GM11168 (cell line): ENCODE results near the gene ERV3-1.
"Not testable (repeated sequence)": the region's sequence is repeated elsewhere in the genome, so short reads cannot be mapped to it uniquely, and the experiment has no call there.

Source experiments
- in situ Hi-C: fragments of 300-500 bp; cut with MboI; formaldehyde crosslinking; loops from one replicate; pipeline ENCODE4 v1.12.0; 2022; ENCODE audit warnings: low sequenced_read_pairs; ENCODE audit not compliant: unreplicated experiment

ERV3-1 gene

GRCh38 chr7:65001291-65001814 lies 5.1 kb downstream of the ERV3-1 start:
- in situ Hi-C loops: no loop called here

- in situ Hi-C loops: no loop called here
Observed at GRCh38 chr7:64999165-65000004, 7.1 kb downstream of the ERV3-1 start.

- in situ Hi-C loops: no loop called here
Observed at GRCh38 chr7:64998865-64999164, 7.7 kb downstream of the ERV3-1 start.

DNA sequence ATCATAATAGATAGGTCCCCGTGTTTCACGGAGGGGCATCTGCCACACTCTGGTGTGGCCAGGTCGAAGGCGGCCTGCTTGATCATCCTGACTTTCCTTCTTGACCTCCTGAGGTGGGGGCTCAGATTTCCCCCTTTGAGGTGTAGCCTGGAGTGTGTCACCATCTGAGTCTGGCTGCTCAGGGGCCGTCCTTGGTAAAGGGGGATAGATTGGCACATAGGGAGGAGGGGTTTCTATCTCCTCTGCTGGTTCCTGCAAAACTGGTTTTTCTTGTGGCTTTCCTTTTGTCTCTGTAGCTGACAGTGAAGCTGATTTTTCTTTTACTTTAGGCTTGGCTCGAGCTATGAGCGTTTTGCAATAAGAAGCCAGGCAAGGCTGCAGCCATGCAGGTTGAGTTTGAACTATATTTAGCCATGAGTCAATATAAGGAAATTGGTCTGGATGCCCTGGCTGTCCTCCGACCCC lies 8.5 kb downstream of the ERV3-1 start:
- in situ Hi-C loops: no loop called here

GRCh38 chr7:64997164-64997908 lies 9.2 kb downstream of the ERV3-1 start:
- in situ Hi-C loops: no loop called here

DNA sequence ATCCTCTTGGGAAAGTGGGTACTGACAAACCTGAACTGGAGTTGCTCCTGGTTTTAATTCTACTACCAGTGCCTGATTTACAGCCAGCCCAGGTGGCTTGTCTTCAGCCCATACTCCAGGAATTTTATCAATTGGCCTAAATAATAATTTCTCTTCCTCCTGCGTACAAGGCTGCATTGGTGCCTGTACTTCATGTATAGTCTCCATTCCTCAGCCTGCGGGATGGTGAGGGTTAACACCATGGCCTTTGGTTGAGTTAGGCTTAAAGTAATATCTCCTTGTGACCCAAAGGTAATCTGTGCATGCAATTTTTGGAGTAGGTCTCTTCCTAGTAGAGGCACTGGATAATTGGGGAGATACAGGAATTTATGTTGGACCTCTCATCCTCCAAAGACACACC lies 10.2 kb downstream of the ERV3-1 start:
- in situ Hi-C loops: no loop called here

DNA sequence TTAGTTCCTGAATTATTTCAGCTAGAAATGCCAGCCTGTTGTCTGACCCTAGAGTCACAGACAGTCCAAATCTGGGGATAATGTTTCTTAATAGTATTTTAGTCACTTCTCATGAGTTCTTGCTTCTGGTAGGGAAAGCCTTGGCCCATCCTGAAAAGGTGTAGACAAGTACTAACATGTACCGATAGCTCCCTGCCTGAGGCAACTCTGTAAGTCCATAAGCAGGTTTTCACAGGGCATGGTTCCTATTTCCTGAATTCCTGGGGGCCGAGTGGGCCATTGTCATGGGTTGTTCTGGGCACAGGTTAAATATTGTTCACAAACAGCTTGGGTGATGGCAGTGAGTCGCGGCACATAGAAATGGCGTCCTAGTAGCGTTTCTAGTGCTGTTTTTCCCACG lies 12.6 kb downstream of the ERV3-1 start:
- in situ Hi-C loops: no loop called here

- in situ Hi-C loops: no loop called here
Observed at GRCh38 chr7:64992971-64993370, 13.5 kb downstream of the ERV3-1 start.

DNA sequence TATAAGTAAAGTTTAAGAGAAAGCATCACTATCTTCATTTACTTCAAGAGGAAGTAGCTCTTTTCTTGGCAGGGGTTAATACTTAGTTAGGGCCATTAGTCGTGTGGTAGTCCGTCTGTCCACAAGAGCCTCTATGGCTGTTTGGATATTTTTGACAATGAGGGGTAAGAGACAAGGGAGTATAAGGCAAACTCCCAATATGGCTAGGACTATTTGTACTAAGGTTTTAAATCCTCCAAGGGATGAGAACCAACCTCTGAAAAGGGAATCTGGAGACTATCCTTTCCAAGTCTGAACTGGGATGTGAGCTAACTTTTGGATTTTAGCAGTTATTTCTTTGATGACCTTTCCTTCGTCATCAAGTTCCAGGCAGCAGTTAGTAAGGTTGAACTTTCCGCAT lies 15.6 kb downstream of the ERV3-1 start, which contains the start of gene ZNF117:
Gene ZNF117, minus strand, starts transcription at position 101 of the 400 bp plus-strand sequence.
- in situ Hi-C loops: no loop called here

DNA sequence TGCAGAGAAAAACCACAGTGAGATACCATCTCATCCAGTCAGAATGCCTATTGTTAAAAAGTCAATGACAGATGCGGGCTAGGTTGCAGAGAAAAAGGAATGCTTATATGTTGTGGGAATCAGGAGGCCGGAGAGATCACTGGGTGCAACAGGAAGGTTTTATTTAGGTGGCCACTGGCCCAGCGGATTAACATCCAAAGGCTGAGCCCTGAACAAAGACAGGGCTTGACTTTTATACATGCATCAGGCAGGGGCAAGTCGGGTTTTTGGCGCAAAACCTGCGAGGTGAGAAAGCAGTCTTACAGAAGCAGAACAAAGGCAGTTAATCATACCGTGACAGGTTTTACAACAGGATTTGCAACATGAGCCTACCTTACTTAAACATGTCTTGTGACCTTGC lies 16.3 kb downstream of the ERV3-1 start:
- in situ Hi-C loops: no loop called here

DNA sequence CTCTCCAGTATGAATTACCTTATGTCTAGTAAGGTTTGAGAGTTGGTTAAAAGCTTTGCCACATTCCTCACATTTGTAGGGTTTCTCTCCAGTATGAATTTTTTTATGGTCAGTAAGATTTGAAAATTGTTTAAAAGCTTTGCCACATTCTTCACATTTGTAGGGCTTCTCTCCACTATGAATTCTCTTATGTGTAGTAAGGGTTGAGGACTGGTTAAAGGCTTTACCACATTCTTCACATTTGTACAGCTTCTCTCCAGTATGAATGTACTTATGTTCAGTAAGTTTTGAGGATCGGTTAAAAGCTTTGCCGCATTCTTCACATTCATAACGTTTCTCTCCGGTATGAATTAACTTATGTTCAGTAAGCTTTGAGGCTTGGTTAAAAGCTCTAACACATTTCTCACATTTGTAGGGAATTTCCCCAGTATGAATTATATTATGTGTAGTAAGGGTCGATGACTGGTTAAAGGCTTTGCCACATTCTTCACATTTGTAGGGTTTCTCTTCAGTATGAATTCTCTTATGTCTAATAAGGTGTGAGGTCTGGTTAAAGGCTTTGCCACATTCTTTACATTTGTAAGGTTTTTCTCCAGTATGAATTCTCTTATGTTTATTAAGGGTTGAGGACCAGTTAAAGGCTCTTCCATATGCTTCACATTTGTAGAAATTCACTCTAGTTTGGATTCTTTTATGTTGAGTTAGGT lies 27.8 kb downstream of the ERV3-1 start:
- in situ Hi-C loops: no loop called here

GRCh38 chr7:64965594-64965993 lies 40.9 kb downstream of the ERV3-1 start:
- in situ Hi-C loops: loop anchor here (25.0 kb wide), 1 partner anchor 347 kb away; no protein-coding TSS in a partner anchor

DNA sequence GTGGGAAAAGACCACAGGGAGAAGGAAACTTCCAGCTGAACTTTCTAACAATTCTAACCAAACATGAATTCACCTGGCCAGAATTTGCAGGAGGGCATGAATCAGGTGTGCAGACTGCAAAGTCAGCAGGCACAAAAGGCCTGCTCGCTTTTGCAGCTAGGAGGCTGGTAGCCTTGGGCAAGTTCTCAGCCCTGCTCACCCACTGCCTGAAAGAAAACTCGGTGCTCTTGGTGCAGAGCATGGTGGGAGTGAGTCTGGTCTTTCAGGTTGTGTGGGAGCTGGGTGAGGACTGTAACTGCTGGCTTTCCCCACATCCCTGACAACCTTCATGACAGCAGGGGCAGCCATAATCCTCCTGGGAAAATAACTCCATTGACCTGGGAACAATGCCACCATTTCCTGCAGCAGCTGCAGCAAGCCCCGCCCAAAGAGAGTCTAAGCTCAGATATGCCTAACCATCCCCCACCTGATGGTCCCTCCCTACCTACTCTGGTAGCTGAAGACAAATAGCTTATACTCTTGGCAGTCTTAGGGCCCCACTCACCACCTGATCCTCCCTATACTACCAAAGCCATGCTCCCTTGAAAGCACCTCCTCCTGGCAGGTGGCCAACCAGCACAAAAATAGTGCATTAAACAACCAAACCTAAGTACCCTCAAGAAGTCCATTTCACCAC lies 47.3 kb downstream of the ERV3-1 start:
- in situ Hi-C loops: loop anchor here (25.0 kb wide), 1 partner anchor 353 kb away; no protein-coding TSS in a partner anchor

DNA sequence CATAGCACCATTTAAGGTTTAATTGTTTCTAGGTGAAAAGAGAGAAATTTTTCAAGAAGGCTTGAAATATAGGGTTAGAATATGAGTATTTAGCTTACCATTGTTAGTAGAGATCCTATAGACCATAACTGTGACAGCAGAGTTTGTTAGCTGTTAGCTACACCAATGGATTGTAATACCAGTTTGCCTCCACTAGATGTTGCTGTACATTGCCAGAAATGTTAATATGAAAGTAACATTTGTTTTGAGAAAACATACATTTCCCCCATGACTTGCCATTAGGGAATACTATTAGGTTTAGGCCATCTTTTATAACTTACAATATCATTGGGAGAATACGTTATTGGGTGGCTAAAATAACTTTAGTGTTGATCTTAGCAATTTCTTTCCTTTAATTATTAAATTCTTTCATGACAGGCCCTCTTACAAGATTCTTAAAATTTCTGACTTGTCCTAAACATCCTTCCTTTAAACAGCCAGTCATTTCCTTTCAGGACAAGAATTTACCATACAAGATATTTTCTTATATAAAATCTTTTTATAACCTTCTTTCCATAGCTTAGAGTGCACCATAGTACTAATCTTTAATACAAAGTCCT lies 55.1 kb downstream of the ERV3-1 start:
- in situ Hi-C loops: loop anchor here (25.0 kb wide), 1 partner anchor 361 kb away; no protein-coding TSS in a partner anchor

GRCh38 chr7:64950673-64951072 lies 55.8 kb downstream of the ERV3-1 start:
- in situ Hi-C loops: loop anchor here (25.0 kb wide), 1 partner anchor 362 kb away; no protein-coding TSS in a partner anchor

DNA sequence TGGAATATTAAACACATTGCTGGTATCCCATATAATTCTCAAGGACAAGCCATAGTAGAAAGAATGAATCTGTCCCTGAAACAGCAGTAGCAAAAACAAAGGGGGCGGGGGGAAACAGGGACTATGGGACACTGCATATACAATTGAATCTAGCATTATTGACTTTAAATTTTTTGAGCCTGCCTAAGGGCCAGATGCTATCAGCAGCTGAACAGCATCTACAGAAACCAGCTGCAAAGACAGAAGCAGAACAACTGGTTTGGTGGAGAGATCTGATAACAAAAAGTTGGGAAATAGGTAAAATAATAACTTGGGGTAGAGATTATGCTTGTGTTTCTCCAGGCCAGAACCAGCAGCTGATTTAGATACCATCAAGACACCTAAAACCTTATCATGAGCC lies 57.7 kb downstream of the ERV3-1 start:
- in situ Hi-C loops: not testable (repeated sequence)

- in situ Hi-C loops: no loop called here
Observed at GRCh38 chr7:64947252-64948000, 59.1 kb downstream of the ERV3-1 start.

DNA sequence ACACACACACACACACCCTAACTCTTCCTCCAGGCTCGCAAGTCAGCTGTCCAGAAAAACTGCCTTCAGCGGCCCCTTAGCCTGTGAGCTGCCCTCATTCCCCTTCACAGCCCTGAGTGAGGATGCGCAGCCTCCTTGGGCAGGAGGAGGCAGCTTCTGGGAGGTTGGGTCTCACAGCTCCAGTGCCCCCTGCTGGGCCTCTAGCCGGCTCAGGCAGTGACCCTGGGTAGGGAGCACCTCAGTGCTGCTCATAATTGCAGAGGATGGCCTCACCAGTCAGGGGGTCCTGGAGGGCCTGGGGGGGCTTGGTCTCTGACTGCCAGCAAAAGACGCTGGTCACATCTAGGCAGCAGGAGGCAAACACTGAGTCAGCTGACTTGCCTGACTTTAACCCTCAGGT lies 59.7 kb downstream of the ERV3-1 start:
- in situ Hi-C loops: no loop called here
